COR-L47 (cell line): ENCODE measurements around the gene TEX30.

ENCODE experiments used
- DNase-seq: peaks from one replicate; lab custom pipeline; 2025; lab: John Stamatoyannopoulos, UW

Gene TEX30

DNA sequence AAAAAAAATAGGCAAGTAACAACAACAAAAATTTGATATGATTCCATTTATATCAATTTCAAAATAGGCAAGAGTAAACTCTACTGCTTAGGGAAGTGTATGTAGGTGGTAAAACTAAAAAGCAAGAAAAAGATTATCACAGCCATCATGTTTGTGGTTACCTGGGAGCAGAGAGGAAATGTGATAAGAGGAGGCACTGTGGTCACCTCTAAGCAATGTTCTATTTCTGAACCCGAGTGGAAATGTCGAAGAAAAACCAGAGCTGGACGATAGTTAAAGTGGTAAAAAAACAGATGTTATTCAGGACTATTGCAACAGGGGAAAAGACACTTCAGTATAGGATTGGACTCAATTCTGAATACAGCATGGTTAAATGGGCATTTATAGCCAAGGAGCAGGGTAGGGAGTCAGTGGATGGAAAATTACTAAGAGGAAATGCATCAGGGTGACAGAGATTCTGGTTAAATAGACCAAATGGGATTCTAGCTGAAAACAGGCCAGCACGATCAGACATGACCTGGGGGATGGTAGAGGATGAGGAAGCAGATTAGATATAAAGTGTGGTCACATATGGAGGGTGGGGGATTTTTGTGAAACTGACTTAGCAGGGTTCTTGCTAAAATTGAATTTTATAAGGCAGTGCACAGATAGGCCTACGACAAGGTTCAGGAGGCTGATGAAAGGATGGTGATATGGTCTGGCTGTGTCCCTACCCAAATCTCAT is 6.0 kb upstream of the TEX30 start:
- DNase-seq = no peak

GRCh38 chr13:102777736-102778135 is 4.2 kb upstream of the TEX30 start:
- DNase-seq = no peak

DNA sequence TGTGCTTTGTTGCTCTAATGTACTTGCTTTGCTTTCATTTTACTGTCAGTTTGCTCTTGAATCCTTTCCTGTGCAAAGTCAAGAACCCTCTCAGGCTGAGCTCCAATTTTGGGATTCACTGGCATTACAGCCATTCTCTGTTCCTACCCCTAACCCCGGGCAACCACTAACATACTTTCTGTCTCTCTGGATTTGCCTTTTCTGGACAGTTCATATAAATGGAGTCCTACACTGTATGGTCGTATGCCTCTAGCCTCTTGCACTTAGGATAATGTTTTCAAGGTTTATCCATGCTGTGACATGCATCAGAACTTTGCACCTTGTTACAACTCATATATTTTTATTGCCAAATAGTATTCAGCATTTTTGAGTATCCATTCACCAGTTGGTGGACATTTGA is 2.7 kb upstream of the TEX30 start:
- no peak for DNase-seq

- DNase-seq = no peak
Measured at GRCh38 chr13:102774591-102775520, 1.3 kb upstream of the TEX30 start.

DNA sequence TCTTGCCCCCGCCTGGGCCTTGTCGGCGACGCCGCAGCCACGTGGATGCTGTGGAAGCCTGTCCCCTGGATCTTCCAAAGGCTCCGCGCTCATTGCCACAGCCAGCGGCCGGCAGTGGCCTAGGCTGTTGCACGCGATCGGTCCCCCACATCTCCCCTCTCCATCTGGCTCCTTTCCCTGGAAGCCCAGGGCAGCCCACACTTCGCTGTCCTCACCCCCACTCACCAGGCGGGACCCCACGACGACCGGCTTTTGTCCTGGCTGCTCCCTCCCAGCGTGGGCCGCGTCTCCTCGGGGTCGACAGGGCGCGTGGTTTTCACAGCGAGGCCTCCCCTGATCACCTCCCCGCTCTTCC is 605 bp upstream of the TEX30 start:
- no peak for DNase-seq

GRCh38 chr13:102772042-102772425 is 1.6 kb downstream of the TEX30 start:
- no peak for DNase-seq

DNA sequence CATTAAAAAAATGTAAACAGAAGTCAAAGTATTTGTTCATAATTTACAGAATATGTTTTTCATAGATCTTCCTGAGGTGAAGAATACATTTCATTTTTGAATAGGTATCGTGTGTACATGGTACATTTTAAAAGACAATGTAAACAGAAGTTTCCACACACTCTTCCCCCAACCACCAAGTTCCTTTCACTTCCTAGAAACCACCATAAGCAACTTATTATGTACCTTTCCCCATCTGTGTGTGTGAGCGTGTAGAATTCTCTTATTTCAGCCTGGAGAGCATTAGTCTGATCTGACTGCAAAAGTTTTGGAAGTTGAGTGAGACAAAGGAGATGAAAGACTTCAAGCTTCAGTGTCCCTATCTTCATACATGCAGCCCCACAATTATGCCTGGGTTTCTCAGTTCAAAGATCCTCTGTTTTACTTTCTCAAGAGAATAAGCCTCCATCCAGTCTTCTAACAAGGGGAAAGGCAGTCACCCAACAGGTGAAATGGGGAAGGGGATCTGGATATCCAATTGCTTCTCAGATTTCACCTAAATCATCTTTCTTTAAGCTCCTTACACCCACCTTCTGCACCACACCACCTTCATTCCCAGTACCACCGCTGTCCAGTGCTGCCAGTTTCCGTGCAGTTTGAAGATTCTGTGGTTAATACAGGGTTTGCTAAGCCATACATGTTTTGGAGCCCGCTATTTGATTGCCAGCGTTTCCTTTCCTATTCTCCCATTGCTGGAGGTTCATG is 2.1 kb downstream of the TEX30 start:
- DNase-seq = no peak

DNA sequence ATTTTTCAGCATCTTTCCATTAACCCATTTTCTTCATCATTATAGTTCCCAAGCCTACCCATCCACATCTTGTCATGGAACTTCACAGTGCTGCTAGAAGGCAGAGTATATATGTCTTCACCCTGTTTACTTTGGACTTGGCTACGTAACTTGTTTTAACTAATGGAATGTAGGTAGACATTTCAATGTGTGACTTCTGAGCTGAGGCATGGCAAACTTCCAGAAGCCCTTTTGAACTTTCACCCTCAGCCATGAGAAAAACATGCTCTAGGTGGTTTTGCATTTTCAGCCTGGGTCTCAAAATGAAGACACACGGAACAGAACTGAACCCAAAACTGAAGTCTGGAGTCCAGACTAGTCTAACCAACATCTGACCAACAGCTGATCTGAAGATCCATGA is 3.2 kb downstream of the TEX30 start:
- DNase-seq = no peak

GRCh38 chr13:102769679-102770078 is 3.9 kb downstream of the TEX30 start:
- DNase-seq = no peak

DNA sequence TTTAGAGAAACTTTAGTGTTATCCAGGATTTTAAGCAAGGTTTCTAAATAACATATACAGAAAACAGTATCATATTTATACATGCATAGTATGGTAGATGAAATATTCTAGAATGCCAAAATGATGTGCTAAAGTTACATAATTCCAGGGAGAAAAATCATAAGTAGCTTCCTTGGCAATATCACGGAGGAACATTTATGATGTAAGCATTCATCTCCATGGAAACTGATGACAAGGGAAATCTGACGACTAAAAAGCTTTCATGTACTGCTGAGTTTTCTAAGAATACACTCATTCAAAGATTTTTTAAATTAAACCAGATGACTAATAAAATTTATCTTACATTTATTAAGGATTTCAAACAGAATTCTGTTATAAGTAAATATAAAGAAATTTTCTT is 4.7 kb downstream of the TEX30 start:
- no peak for DNase-seq

DNA sequence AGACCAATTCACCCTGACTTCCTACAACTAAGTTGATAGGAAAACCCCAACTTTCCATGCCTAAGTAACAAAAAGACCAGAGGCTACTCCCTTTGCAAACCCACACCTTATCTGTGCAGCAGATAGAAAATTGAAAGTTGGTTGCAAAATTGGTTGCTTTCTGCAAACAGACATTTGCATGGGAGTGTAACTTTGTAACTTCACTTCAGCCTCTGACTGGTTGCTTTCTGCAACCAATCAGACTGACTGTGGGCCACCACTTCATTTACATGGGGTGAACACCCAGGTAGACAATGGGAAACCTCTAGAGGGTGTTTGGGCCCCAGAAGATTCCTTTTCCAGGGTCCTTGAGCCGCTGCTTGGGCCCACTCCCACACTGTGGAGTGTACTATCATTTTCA is 9.8 kb downstream of the TEX30 start:
- no peak for DNase-seq

- no peak for DNase-seq
Measured at GRCh38 chr13:102761071-102761470, 12.5 kb downstream of the TEX30 start.

DNA sequence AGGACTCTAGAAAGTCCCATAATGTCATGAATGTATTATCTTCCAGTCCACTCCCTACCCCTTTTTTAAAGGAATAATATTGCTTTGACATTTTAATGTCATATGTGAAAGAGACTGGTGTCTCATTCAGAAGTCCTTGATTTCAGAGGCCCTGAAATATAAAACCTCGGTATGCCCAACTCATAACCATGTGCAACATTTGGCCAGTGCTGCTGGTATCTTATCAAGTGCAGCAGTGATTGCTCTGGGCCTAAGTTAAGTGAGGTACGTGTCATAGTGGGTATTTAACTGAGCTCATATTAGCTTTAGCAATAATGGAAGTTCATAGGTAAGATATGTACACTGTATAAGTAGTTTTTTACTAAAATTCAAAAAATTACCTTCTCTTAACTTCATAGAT is 14.7 kb downstream of the TEX30 start:
- no peak for DNase-seq

GRCh38 chr13:102757006-102757405 is 16.6 kb downstream of the TEX30 start:
- no peak for DNase-seq

GRCh38 chr13:102751886-102752285 is 21.7 kb downstream of the TEX30 start:
- no peak for DNase-seq

- no peak for DNase-seq
Measured at GRCh38 chr13:102742506-102742905, 31.1 kb downstream of the TEX30 start.

- DNase-seq = no peak
Measured at GRCh38 chr13:102742101-102742500, 31.5 kb downstream of the TEX30 start.

- DNase-seq = peak; percentile 43
Measured at GRCh38 chr13:102729560-102730270, 43.9 kb downstream of the TEX30 start.

GRCh38 chr13:102726430-102726829 is 47.2 kb downstream of the TEX30 start:
- DNase-seq = no peak

GRCh38 chr13:102724923-102725322 is 48.7 kb downstream of the TEX30 start:
- DNase-seq = peak; percentile 18

DNA sequence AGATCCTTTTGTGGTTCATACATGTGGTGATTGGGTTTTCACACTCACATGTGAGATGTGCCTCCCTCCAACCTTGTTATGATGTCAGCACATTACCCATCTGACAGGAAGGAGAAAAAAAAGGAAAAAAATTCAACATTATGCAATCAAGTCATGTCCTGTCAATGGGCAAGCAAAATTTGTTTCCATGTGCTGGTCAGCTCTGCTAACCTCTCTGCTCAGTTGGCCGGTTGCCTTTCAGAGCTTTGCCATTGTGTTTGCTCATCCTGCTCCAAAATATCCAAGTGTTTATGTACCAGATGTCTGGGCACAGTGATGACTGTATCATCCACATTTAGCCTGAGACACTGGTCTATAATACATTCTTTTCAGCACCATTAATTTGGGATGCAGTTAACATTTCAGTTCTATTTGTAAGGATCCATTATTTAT is 51.8 kb downstream of the TEX30 start:
- DNase-seq = no peak

- DNase-seq = no peak
Measured at GRCh38 chr13:102718746-102719145, 54.8 kb downstream of the TEX30 start.
